K562 (cell line): Measurements from ENCODE around the gene PRRT1. TPM values are rescaled to one million over a fixed set of nuclear protein-coding genes. Genes with fewer than 3 reads are reported as not detected.

Experiments used
- CBX8 ChIP-seq: fragments of 200-600 bp; sonication (generic); IDR thresholded peaks from 2 replicates; pipeline ENCODE4 v1.6.1; 2012; ENCODE audit warnings: borderline replicate concordance, mixed run types, low read depth, mild to moderate bottlenecking, moderate library complexity, mixed read lengths, low read length, control low read depth, inconsistent platforms; ENCODE audit not compliant: poor library complexity, severe bottlenecking; ENCODE audit errors: extremely low read depth
- CEBPG ChIP-seq, 3 experiments: fragments of 200-800 bp in 1 of 3; sonication (Bioruptor generic) in 1 of 3; sonication (generic) in 1 of 3; formaldehyde crosslinking in 1 of 3; IDR thresholded peaks in 2 of 3; conservative IDR thresholded peaks in 1 of 3; 2 replicates each; pipeline versions ENCODE4 v1.6.1 to v1.8.0; 2016 to 2022; ENCODE audit warnings: missing compliant biosample characterization in 2 of 3, missing genetic modification characterization in 2 of 3, mild to moderate bottlenecking in 1 of 3, missing genetic modification reagents in 1 of 3
- CSDE1 ChIP-seq, 2 experiments: fragments of 450-650 bp; IDR thresholded peaks; 2 replicates each; pipeline ENCODE4 v1.6.1; 2016; ENCODE audit warnings: mild to moderate bottlenecking in 1 of 2
- EP300 ChIP-seq: IDR thresholded peaks from 2 replicates; pipeline ENCODE4 v1.6.1; 2012; ENCODE audit warnings: low read length, improper control_type of control experiment
- FOXP1 ChIP-seq: sonication (generic); formaldehyde crosslinking; IDR thresholded peaks from 2 replicates; pipeline ENCODE4 v1.8.0; 2022; ENCODE audit warnings: mild to moderate bottlenecking, missing genetic modification reagents
- HMG20B ChIP-seq: fragments of 250-450 bp; sonication (Bioruptor Pico); IDR thresholded peaks from 2 replicates; pipeline ENCODE4 v1.5.0; 2021; ENCODE audit warnings: mild to moderate bottlenecking
- NR2F6 ChIP-seq: fragments of 450-650 bp; formaldehyde crosslinking; IDR thresholded peaks from 2 replicates; pipeline ENCODE4 v1.4.0; 2020; ENCODE audit warnings: mild to moderate bottlenecking
- TFAM ChIP-seq: fragments of 250-450 bp; sonication (Bioruptor Pico); conservative IDR thresholded peaks from 2 replicates; pipeline ENCODE4 v1.5.0; 2021; ENCODE audit warnings: mild to moderate bottlenecking, moderate library complexity
- ZC3H11A ChIP-seq: IDR thresholded peaks from 2 replicates; pipeline ENCODE4 v1.6.1; 2012; ENCODE audit warnings: low read depth, low read length, improper control_type of control experiment
- ZFP36 ChIP-seq: fragments of 150-350 bp; IDR thresholded peaks from 2 replicates; pipeline ENCODE4 v1.6.1; 2018; ENCODE audit warnings: low read length, low read depth; ENCODE audit not compliant: partially characterized antibody
- ZNF184 ChIP-seq: sonication (generic); formaldehyde crosslinking; IDR thresholded peaks from 2 replicates; pipeline ENCODE4 v1.5.0; 2020; ENCODE audit warnings: missing genetic modification reagents
- ZNF23 ChIP-seq: fragments of 250-450 bp; sonication (Bioruptor Pico); IDR thresholded peaks from 2 replicates; pipeline ENCODE4 v1.4.0; 2020; ENCODE audit warnings: mild to moderate bottlenecking
- ZNF766 ChIP-seq: fragments of 200-800 bp; sonication (Bioruptor generic); conservative IDR thresholded peaks from 2 replicates; pipeline ENCODE4 v1.6.1; 2016; ENCODE audit warnings: missing genetic modification characterization, missing compliant biosample characterization
- polyA plus RNA-seq, 8 experiments: library from polyadenylated mRNA; depleted of rRNA in 4 of 8; stranded (reverse) in 5 of 8; unstranded in 3 of 8; fragments of >200 nt; fragmentation: Nextera tagmentation in 2 of 8; fragmentation: Illumina TruSeq in 1 of 8; extraction: Ambion mirVana in 2 of 8; extraction: Trizol in 1 of 8; gene quantifications; 2 replicates each; pipeline versions ENCODE4 v1.2.1 to v1.2.3, GENCODE V29; 2011 to 2014; ENCODE audit warnings: inconsistent platforms in 1 of 8, missing spikeins in 1 of 8
- total RNA-seq, 7 experiments: library from RNA; depleted of rRNA in 6 of 7; stranded (reverse); fragments of >200 nt in 6 of 7; fragmentation: Illumina TruSeq in 2 of 7; extraction: Trizol in 2 of 7; gene quantifications; 2 replicates each; pipeline versions ENCODE4 v1.2.1 to v1.2.3, GENCODE V29; 2011 to 2021; ENCODE audit warnings: low replicate concordance in 1 of 7
- TF ChIP-seq, protein P1 (sequence below): fragments of 250-450 bp; sonication (Bioruptor Pico); IDR thresholded peaks from 2 replicates; pipeline ENCODE4 v1.4.0; 2020; ENCODE audit warnings: mild to moderate bottlenecking, moderate library complexity
- TF ChIP-seq, protein P2 (sequence below): fragments of 450-650 bp; formaldehyde crosslinking; IDR thresholded peaks from 2 replicates; pipeline ENCODE4 v1.4.0; 2020; ENCODE audit warnings: mild to moderate bottlenecking, moderate library complexity
- TF ChIP-seq, protein P3 (sequence below), 2 experiments: fragments of 200-800 bp in 1 of 2; sonication (Bioruptor generic) in 1 of 2; sonication (generic) in 1 of 2; formaldehyde crosslinking in 1 of 2; IDR thresholded peaks in 1 of 2; conservative IDR thresholded peaks in 1 of 2; 2 replicates each; pipeline versions ENCODE4 v1.5.0 to v1.6.1; 2016 to 2020; ENCODE audit warnings: missing compliant biosample characterization in 1 of 2, missing genetic modification characterization in 1 of 2, missing genetic modification reagents in 1 of 2
- TF ChIP-seq, protein P4 (sequence below): fragments of 450-650 bp; IDR thresholded peaks from 2 replicates; pipeline ENCODE4 v1.6.1; 2016
- TF ChIP-seq, protein P5 (sequence below), 2 experiments: fragments of 450-650 bp in 1 of 2; IDR thresholded peaks; 2 replicates each; pipeline ENCODE4 v1.6.1; 2011 to 2017; ENCODE audit warnings: low read depth in 2 of 2, antibody characterized with exemption in 1 of 2, borderline replicate concordance in 1 of 2, low read length in 1 of 2, mild to moderate bottlenecking in 1 of 2, mixed read lengths in 1 of 2; ENCODE audit not compliant: control insufficient read depth in 1 of 2

PRRT1 gene
- total and polyA plus RNA-seq, 9 of the 15 experiments (the other 6 are each of a cell fraction or from before 2014, with no cell fraction given) = 0.14 to 3.5 (median 0.41) TPM

DNA sequence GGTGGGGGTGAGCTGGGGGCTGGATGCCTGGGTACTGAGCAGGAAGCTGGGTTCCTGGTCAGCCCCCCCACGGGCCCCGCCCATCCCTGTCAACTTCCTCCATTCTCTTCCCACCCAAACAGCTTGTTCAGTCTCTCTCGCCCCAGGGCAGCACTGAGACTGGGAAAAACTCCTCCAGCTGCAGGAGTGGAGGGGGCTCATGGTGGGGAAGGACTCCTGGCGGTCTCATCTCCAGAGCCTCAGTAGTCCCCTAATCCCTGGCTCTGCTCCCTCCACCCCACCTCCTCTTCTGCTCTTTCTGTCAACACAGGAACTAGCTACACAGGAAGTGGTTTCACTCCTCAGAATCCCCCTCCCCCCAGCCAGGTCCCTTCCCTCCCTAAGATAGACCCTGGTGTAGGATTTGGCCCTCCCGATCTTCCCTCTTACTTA lies 40.9 kb upstream of the PRRT1 start, which contains the start of gene GPSM3 (continued):
- TF ChIP-seq, protein P1, sequence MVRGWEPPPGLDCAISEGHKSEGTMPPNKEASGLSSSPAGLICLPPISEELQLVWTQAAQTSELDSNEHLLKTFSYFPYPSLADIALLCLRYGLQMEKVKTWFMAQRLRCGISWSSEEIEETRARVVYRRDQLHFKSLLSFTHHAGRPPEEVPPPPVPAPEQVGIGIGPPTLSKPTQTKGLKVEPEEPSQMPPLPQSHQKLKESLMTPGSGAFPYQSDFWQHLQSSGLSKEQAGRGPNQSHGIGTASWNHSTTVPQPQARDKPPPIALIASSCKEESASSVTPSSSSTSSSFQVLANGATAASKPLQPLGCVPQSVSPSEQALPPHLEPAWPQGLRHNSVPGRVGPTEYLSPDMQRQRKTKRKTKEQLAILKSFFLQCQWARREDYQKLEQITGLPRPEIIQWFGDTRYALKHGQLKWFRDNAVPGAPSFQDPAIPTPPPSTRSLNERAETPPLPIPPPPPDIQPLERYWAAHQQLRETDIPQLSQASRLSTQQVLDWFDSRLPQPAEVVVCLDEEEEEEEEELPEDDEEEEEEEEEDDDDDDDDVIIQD (CRISPR knock-in tag) = no peak
- TF ChIP-seq, protein P2, sequence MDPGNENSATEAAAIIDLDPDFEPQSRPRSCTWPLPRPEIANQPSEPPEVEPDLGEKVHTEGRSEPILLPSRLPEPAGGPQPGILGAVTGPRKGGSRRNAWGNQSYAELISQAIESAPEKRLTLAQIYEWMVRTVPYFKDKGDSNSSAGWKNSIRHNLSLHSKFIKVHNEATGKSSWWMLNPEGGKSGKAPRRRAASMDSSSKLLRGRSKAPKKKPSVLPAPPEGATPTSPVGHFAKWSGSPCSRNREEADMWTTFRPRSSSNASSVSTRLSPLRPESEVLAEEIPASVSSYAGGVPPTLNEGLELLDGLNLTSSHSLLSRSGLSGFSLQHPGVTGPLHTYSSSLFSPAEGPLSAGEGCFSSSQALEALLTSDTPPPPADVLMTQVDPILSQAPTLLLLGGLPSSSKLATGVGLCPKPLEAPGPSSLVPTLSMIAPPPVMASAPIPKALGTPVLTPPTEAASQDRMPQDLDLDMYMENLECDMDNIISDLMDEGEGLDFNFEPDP (CRISPR knock-in tag) = no peak
- TF ChIP-seq ZFP36 (no peak), ZNF184 (CRISPR knock-in tag) (no peak), FOXP1 (CRISPR knock-in tag) (no peak), NR2F6 (CRISPR knock-in tag) (no peak), CEBPG (CRISPR knock-in tag; IDR thresholded peaks at IDR 0.05) (no peak), CEBPG (tag; conservative IDR thresholded peaks at IDR 0.05 in 1 of 2, IDR thresholded peaks at IDR 0.05 in 1 of 2) (no peak), ZC3H11A (no peak), TFAM (CRISPR knock-in tag) (no peak), CSDE1 (IDR thresholded peaks at IDR 0.05) (no peak), ZNF766 (CRISPR knock-in tag) (no peak), HMG20B (CRISPR knock-in tag) (no peak), EP300 (peak; percentile 53; the same call in 1 of the 2 replicates), ZNF23 (CRISPR knock-in tag) (no peak), CBX8 (no peak)
- TF ChIP-seq, protein P3, sequence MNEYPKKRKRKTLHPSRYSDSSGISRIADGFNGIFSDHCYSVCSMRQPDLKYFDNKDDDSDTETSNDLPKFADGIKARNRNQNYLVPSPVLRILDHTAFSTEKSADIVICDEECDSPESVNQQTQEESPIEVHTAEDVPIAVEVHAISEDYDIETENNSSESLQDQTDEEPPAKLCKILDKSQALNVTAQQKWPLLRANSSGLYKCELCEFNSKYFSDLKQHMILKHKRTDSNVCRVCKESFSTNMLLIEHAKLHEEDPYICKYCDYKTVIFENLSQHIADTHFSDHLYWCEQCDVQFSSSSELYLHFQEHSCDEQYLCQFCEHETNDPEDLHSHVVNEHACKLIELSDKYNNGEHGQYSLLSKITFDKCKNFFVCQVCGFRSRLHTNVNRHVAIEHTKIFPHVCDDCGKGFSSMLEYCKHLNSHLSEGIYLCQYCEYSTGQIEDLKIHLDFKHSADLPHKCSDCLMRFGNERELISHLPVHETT (CRISPR knock-in tag; conservative IDR thresholded peaks at IDR 0.05 in 1 of 2, IDR thresholded peaks at IDR 0.05 in 1 of 2) = no peak
- TF ChIP-seq, protein P4, sequence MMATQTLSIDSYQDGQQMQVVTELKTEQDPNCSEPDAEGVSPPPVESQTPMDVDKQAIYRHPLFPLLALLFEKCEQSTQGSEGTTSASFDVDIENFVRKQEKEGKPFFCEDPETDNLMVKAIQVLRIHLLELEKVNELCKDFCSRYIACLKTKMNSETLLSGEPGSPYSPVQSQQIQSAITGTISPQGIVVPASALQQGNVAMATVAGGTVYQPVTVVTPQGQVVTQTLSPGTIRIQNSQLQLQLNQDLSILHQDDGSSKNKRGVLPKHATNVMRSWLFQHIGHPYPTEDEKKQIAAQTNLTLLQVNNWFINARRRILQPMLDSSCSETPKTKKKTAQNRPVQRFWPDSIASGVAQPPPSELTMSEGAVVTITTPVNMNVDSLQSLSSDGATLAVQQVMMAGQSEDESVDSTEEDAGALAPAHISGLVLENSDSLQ = peak; percentile 38; the same call in 1 of the 2 replicates
- TF ChIP-seq, protein P5, sequence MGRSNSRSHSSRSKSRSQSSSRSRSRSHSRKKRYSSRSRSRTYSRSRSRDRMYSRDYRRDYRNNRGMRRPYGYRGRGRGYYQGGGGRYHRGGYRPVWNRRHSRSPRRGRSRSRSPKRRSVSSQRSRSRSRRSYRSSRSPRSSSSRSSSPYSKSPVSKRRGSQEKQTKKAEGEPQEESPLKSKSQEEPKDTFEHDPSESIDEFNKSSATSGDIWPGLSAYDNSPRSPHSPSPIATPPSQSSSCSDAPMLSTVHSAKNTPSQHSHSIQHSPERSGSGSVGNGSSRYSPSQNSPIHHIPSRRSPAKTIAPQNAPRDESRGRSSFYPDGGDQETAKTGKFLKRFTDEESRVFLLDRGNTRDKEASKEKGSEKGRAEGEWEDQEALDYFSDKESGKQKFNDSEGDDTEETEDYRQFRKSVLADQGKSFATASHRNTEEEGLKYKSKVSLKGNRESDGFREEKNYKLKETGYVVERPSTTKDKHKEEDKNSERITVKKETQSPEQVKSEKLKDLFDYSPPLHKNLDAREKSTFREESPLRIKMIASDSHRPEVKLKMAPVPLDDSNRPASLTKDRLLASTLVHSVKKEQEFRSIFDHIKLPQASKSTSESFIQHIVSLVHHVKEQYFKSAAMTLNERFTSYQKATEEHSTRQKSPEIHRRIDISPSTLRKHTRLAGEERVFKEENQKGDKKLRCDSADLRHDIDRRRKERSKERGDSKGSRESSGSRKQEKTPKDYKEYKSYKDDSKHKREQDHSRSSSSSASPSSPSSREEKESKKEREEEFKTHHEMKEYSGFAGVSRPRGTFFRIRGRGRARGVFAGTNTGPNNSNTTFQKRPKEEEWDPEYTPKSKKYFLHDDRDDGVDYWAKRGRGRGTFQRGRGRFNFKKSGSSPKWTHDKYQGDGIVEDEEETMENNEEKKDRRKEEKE (IDR thresholded peaks at IDR 0.05; ENCODE audit: borderline replicate concordance in 1 of 2, control insufficient read depth in 1 of 2, low read depth in 2 of 2, low read length in 1 of 2) = no peak
